ENCODE measurements around the gene POLN. TPM values are rescaled to one million over a fixed set of nuclear protein-coding genes. Genes with fewer than 3 reads are reported as not detected.
A peak's percentile ranks its signal among the peaks of the same experiment; 100 is the strongest.
"Not testable (repeated sequence)": the region's sequence is repeated elsewhere in the genome, so short reads cannot be mapped to it uniquely, and the experiment has no call there.

Gene POLN
- total RNA-seq, 3 donors from 2014 or later: 1.4 to 4.6 (median 1.4) TPM

DNA sequence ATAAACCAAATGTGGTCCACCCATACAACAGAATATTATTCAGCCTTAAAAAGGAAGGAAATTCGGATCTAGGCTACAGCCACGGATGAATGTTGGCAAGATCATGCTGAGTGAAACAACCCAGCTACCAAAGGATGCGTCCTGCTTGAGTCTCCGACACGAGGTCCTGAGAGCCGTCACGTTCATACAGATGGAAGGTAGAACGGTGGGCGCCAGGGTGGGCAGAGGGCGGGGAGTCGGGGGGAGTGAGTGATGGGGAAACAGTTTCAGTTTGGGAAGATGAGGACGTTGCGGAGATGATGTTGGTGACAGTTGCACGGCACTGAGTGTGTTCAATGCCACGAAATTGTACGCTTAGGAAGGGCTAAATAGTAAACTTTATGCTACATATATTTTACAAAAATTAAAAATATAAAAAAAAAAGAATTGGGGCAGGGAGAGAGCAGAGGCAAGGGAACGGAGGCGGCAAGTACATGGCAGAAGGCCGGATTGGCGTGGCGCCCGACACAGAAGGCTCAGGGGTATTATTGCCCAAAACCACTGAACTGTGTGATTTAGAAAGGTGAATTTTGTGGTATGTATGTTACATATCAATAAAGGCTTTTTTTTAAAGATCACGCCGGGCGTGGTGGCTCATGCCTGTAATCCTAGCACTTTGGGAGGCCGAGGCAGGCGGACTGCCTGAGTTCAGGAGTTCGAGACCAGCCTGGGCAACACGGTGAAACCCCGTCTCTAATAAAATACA lies 34.8 kb upstream of the POLN start:
- ATAC-seq (no peak), DNase-seq (peak in 1 of 3 donors; percentile 17)
- Histone ChIP-seq H3K4me1 (ENCODE audit: low read depth) (no peaks in the 10 kb centered on the region), H3K36me3 (ENCODE audit: low read depth) (no peaks in the 10 kb centered on the region), H3K9me3 (no peaks in the 10 kb centered on the region), H3K4me3 (no peak overlapping the region)
- intact Hi-C loops (cut with DNase I, micrococcal nuclease): no loop called here
- TF ChIP-seq, protein P1, sequence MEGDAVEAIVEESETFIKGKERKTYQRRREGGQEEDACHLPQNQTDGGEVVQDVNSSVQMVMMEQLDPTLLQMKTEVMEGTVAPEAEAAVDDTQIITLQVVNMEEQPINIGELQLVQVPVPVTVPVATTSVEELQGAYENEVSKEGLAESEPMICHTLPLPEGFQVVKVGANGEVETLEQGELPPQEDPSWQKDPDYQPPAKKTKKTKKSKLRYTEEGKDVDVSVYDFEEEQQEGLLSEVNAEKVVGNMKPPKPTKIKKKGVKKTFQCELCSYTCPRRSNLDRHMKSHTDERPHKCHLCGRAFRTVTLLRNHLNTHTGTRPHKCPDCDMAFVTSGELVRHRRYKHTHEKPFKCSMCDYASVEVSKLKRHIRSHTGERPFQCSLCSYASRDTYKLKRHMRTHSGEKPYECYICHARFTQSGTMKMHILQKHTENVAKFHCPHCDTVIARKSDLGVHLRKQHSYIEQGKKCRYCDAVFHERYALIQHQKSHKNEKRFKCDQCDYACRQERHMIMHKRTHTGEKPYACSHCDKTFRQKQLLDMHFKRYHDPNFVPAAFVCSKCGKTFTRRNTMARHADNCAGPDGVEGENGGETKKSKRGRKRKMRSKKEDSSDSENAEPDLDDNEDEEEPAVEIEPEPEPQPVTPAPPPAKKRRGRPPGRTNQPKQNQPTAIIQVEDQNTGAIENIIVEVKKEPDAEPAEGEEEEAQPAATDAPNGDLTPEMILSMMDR (IDR thresholded peaks at IDR 0.05): no peak

- Histone ChIP-seq H3K36me3 (ENCODE audit: low read depth) (no peaks in the 10 kb centered on the region), H3K9me3 (no peaks in the 10 kb centered on the region), H3K4me1 (ENCODE audit: low read depth) (no peaks in the 10 kb centered on the region), H3K4me3 (no peak overlapping the region)
- intact Hi-C loops (cut with DNase I, micrococcal nuclease): no loop called here
- TF ChIP-seq, protein P1 (IDR thresholded peaks at IDR 0.05): no peak
- peak in 1 of 3 donors; percentile 29 for DNase-seq
- ATAC-seq: no peak
Observed at GRCh38 chr4:2275546-2276251, 33.8 kb upstream of the POLN start.

GRCh38 chr4:2275044-2275397 lies 33.1 kb upstream of the POLN start:
- H3K9me3 ChIP-seq; H3K4me3 ChIP-seq; H3K4me1 ChIP-seq (ENCODE audit: low read depth); DNase-seq; intact Hi-C loops (cut with DNase I, micrococcal nuclease); ATAC-seq; H3K36me3 ChIP-seq (ENCODE audit: low read depth): not testable (repeated sequence)

DNA sequence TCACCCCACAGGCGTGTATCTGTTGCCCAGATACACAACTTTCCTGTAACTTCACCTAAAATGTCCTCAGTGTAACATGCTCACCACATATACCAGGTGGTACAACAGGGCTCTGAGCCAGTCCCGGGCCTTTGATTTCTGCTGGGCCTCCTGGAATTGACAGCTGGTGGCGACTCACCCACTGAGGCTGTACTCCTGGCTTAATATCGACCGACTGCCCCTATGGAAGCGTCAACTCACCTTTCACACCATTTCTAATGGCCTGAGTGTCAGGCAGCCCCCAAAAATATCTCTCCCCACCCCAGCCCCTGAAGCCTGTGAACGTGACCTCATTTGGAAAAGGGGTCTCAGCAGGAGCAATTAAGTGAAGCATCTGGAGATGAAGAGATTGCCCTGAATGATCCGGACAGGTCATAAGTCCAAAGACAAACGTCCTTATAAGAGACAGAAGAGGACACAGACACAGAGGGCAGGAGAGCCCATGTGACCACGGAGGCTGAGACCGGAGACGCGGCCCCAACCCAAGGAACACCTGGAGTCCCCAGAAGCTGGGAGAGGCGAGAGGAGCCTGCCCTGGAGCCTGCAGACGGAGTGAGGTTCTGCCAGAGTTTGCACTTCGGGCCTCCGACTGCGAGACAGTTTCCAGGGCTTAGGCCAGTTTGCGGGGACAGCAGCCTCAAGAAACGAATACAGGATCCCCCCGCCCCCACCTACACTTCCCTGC lies 32.6 kb upstream of the POLN start:
- no peaks in the 10 kb centered on the region for H3K36me3 ChIP-seq (ENCODE audit: low read depth)
- ATAC-seq (no peak), DNase-seq (peak in 1 of 3 donors; percentile 28)
- H3K4me3 ChIP-seq: no peak overlapping the region
- H3K9me3 ChIP-seq: no peaks in the 10 kb centered on the region
- H3K4me1 ChIP-seq (ENCODE audit: low read depth): no peaks in the 10 kb centered on the region
- TF ChIP-seq, protein P1 (IDR thresholded peaks at IDR 0.05): no peak
- intact Hi-C loops (cut with DNase I, micrococcal nuclease): no loop called here

- H3K36me3 ChIP-seq (ENCODE audit: low read depth): no peaks in the 10 kb centered on the region
- no peaks in the 10 kb centered on the region for H3K4me1 ChIP-seq (ENCODE audit: low read depth)
- intact Hi-C loops (cut with DNase I, micrococcal nuclease): no loop called here
- no peak overlapping the region for H3K4me3 ChIP-seq
- peak in 1 of 3 donors; percentile 33 for DNase-seq
- no peak for ATAC-seq
- TF ChIP-seq, protein P1 (IDR thresholded peaks at IDR 0.05): no peak
- no peaks in the 10 kb centered on the region for H3K9me3 ChIP-seq
Observed at GRCh38 chr4:2273657-2274319, 31.9 kb upstream of the POLN start.

All from mucosa of descending colon (tissue), 3 donors.